ENCODE data around the gene CNIH2. TPM values are rescaled to one million over a fixed set of nuclear protein-coding genes. Genes with fewer than 3 reads are reported as not detected.

CNIH2 gene
- total and polyA plus RNA-seq, 2 donors (not counting 1 experiment from before 2014, with no cell fraction given) = 0.92 to 2.0 TPM

DNA sequence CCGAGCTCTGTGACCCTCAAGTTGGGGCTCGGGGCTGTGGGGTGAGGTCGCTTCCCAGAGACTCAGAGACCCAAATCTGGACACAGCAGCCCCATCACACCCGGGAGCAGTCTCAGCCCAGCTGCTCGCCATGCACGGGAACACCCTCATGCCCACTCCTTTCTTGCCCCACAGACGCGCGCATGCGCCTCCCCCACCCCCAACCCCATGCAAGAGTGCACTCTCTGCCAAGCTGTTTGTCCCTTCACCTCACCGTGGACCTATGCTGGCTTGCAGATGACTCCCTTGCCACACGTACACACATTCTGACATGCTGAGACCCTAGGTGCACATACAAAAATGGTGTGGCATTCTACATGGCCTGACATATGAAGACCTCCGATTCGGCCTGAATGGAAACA lies 39.3 kb downstream of the CNIH2 start:
- H3K4me3 Mint-ChIP-seq = peak overlapping the region; percentile 91
- DNase-seq (peak; percentile 83), ATAC-seq (ENCODE audit: low read depth) (peak; percentile 13)
- no peaks in the 10 kb centered on the region for H3K36me3 ChIP-seq (replicated peaks in 1 of 2; ENCODE audit: control extremely low read depth in 1 of 2, control insufficient read depth in 1 of 2, extremely low read depth in 1 of 2, insufficient read depth in 2 of 2, low read length in 1 of 2)
- peaks cover 45% of the 10 kb centered on the region for H3K4me1 Mint-ChIP-seq
- WGBS (ENCODE audit: insufficient coverage) = 5% methylated on average over 14 of the region's 14 CpGs
- H3K9me3 Mint-ChIP-seq (ENCODE audit: insufficient read depth) = no peaks in the 10 kb centered on the region
- POLR2A ChIA-PET = interaction anchor here (0.6 to 1.4 kb wide), 6 partner anchors 28 to 209 kb away, joined by 3 to 7 read pairs (median 4); partner anchors contain the start of genes RAB1B and SLC29A2
- no peaks in the 10 kb centered on the region for H3K27me3 Mint-ChIP-seq
- peak overlapping the region; percentile 50 for H2AFZ ChIP-seq (ENCODE audit: insufficient read depth, low read depth, low read length, poor library complexity, severe bottlenecking)
- intact Hi-C loops (cut with micrococcal nuclease) = no loop called here
- no peak for TF ChIP-seq EZH2 (IDR thresholded peaks at IDR 0.05; ENCODE audit: borderline replicate concordance, insufficient read depth, low read depth, low read length, poor library complexity, severe bottlenecking)
- TF ChIP-seq, protein P1, sequence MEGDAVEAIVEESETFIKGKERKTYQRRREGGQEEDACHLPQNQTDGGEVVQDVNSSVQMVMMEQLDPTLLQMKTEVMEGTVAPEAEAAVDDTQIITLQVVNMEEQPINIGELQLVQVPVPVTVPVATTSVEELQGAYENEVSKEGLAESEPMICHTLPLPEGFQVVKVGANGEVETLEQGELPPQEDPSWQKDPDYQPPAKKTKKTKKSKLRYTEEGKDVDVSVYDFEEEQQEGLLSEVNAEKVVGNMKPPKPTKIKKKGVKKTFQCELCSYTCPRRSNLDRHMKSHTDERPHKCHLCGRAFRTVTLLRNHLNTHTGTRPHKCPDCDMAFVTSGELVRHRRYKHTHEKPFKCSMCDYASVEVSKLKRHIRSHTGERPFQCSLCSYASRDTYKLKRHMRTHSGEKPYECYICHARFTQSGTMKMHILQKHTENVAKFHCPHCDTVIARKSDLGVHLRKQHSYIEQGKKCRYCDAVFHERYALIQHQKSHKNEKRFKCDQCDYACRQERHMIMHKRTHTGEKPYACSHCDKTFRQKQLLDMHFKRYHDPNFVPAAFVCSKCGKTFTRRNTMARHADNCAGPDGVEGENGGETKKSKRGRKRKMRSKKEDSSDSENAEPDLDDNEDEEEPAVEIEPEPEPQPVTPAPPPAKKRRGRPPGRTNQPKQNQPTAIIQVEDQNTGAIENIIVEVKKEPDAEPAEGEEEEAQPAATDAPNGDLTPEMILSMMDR (IDR thresholded peaks at IDR 0.05) = no peak
- H3K27ac ChIP-seq (ENCODE audit: low read length in 2 of 2) = peak overlapping the region; percentile 76 to 95
- CTCF ChIA-PET = interaction anchor here (0.9 to 2.0 kb wide), 6 partner anchors 8 to 28 kb away, joined by 3 to 6 read pairs (median 5); partner anchors contain the start of gene YIF1A
- peak overlapping the region; percentile 47 for H3K9ac ChIP-seq (ENCODE audit: low read length)
- no peaks in the 10 kb centered on the region for H3K27me3 ChIP-seq (replicated peaks in 1 of 4; ENCODE audit: control extremely low read depth in 1 of 4, control insufficient read depth in 3 of 4, insufficient read depth in 4 of 4, low read length in 3 of 4)
- no peaks in the 10 kb centered on the region for H4K20me1 ChIP-seq (ENCODE audit: control insufficient read depth, insufficient read depth, low read length, poor library complexity, severe bottlenecking)
- H3K4me2 ChIP-seq (replicated peaks; ENCODE audit: low read depth, low read length, poor library complexity, severe bottlenecking) = peak overlapping the region; percentile 77
- peak overlapping the region in 4 of 5 experiments; percentile 6 to 51 (median 20) for H3K4me3 ChIP-seq (ENCODE audit: control extremely low read depth in 1 of 5, extremely low read depth in 1 of 5, insufficient read depth in 1 of 5, low read depth in 2 of 5, low read length in 4 of 5)
- peak overlapping the region; percentile 98 for H3K27ac Mint-ChIP-seq
- peaks cover 35 to 38% of the 10 kb centered on the region in 2 donors for H3K4me1 ChIP-seq (ENCODE audit: control insufficient read depth in 2 of 2, insufficient read depth in 2 of 2, low read length in 2 of 2)
- no peaks in the 10 kb centered on the region for H3K79me2 ChIP-seq (ENCODE audit: control insufficient read depth, insufficient read depth, low read length)
- H3K9me3 ChIP-seq (ENCODE audit: control extremely low read depth in 1 of 3, control insufficient read depth in 2 of 3, insufficient read depth in 1 of 3, low read length in 2 of 3) = no peaks in the 10 kb centered on the region
